Measurements from ENCODE around the gene SRGAP2C.
"Not testable (repeated sequence)": the region's sequence is repeated elsewhere in the genome, so short reads cannot be mapped to it uniquely, and the experiment has no call there.

Gene SRGAP2C

DNA sequence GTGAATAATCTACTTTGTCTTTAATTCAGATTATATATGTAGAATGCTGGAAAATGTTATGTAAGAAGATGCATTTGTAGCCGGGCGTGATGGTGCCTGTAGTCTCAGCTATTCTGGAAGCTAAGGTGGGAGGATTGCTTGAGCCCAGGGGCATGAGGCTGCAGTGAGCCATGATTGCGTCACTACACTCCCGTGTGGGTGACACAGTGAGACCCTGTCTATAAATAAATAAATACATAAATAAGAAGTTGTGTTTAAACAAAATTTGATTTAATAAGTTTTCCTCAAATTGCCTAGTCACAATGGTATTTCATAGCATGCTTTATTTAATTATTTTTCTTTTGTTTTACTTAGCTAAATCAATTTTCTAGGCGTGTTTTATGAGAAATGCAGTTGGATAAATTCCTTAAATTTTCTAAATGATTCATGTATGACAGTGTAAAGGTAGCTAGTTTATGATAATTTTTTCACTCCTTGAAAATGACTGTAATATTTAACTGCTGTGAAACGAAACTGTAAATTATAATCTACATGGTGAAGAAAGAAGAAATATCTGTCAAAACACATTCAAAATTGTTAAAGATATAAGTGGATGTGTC, 232.6 kb downstream of the SRGAP2C start:
- no peaks in the 10 kb centered on the region for H3K36me3 ChIP-seq (replicated peaks)
- H3K4me1 ChIP-seq = no peaks in the 10 kb centered on the region
- in situ Hi-C loops (cut with MboI; ENCODE audit: low sequenced_read_pairs) = no loop called here
- no peak overlapping the region for H3K4me3 ChIP-seq
- no peak for DNase-seq (ENCODE audit: low spot score in 2 of 2)
- H3K27me3 ChIP-seq (ENCODE audit: low read depth) = no peaks in the 10 kb centered on the region
- H3K9me3 ChIP-seq = no peaks in the 10 kb centered on the region

DNA sequence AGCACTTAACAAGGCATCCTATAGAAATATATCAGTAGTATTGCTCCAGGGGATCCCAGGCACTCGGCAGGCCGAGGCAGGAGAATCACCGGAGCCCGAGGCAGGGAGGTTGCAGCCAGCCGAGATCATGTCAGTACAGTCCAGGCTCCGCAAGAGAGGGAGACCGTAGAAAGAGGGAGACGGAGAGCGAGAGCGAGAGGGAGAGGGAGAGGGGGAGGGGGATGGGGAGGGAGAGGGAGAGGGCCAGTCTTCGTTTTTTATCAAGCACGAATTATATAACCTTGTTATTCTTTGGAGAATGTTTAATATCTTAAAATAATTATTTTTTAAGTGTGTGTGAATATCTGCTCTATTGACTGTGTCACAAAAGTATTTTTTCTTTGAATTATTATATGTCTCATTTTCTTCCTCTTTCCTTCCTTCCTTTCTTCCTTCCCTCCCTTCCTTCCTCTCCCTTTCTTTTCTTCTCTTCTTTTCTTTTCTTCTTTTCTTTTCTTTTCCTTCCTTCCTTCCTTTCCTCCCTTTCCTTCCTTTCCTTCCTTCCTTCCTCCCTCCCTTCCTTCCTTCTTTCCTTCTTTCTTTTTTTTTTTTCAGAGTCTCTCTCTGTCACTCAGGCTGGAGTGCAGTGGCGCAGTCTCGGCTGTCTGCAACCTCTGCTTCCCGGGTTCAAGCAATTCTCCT, 233.7 kb downstream of the SRGAP2C start:
- Histone ChIP-seq H3K9me3 (no peaks in the 10 kb centered on the region), H3K4me1 (no peaks in the 10 kb centered on the region), H3K36me3 (replicated peaks) (no peaks in the 10 kb centered on the region), H3K4me3 (no peak overlapping the region), H3K27me3 (ENCODE audit: low read depth) (no peaks in the 10 kb centered on the region)
- DNase-seq (ENCODE audit: low spot score in 2 of 2) = no peak
- in situ Hi-C loops (cut with MboI; ENCODE audit: low sequenced_read_pairs) = no loop called here

DNA sequence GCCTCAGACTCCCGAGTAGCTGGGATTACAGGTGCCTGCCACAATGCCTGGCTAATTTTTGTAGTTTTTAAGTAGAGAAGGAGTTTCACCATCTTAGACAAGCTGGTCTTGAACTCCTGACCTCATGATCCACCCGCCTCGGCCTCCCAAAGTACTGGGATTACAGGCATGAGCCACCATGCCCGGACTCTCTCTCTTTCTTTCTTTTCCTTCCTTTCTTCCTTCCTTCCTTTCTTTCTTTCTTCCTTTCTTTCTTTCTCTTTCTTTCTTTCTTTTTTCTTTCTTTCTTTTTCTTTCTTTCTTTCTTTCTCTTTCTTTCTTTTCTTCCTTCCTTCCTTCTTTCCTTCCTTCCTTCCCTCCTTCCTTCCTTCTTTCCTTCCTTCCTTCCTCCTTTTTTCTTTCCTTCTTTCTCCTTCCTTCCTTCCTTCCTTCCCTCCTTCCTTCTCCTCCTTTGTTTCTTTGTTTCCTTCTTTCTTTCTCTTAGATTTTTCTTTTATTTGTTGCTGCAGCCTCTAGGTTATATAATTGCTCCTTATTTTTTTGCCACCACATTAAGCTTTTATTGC, 234.4 kb downstream of the SRGAP2C start:
- DNase-seq (ENCODE audit: low spot score in 2 of 2); H3K9me3 ChIP-seq; H3K36me3 ChIP-seq (replicated peaks); H3K4me3 ChIP-seq; H3K4me1 ChIP-seq; in situ Hi-C loops (cut with MboI; ENCODE audit: low sequenced_read_pairs); H3K27me3 ChIP-seq (ENCODE audit: low read depth): not testable (repeated sequence)

DNA sequence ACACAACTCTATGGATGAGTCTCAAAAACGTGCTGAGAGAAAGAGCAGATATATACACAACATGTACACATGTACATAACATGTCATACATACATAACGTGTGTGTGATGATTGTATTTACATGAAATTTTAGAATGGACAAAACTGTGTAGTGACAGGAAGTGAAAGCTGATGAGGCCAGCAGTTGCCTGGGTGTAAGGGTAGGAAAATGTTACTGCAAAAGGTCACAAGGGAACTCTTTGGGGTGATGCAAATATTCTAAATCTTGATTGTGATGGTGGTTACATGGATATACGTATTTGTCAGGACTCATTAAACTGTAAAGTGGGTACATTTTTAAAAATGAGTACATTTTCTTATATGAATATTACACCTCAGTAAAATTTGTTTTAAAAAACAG, 236.7 kb downstream of the SRGAP2C start:
- H3K9me3 ChIP-seq; H3K4me1 ChIP-seq; H3K36me3 ChIP-seq (replicated peaks); in situ Hi-C loops (cut with MboI; ENCODE audit: low sequenced_read_pairs); H3K4me3 ChIP-seq; DNase-seq (ENCODE audit: low spot score in 2 of 2); H3K27me3 ChIP-seq (ENCODE audit: low read depth): not testable (repeated sequence)

DNA sequence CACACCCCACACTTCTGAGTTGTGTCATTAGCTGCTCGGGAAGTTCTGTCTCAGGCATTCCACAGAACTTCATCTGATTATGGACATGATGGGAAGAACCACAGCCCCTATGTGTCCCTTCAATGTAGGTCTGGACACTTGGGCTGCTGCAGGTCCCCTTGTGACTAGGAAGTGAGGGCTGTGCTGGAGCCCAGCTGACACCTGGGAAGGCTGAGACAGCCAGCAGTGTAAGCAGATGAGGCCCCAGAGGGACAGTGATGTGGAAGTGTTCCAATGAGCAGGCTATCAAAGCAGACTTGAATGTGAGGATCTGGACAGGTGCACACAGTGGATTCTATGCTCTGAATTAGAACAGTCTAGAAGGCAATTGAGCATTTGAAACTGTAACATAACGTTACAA, 239.2 kb downstream of the SRGAP2C start:
- in situ Hi-C loops (cut with MboI; ENCODE audit: low sequenced_read_pairs); H3K36me3 ChIP-seq (replicated peaks); H3K27me3 ChIP-seq (ENCODE audit: low read depth); H3K4me1 ChIP-seq; H3K4me3 ChIP-seq; DNase-seq (ENCODE audit: low spot score in 2 of 2); H3K9me3 ChIP-seq: not testable (repeated sequence)

DNA sequence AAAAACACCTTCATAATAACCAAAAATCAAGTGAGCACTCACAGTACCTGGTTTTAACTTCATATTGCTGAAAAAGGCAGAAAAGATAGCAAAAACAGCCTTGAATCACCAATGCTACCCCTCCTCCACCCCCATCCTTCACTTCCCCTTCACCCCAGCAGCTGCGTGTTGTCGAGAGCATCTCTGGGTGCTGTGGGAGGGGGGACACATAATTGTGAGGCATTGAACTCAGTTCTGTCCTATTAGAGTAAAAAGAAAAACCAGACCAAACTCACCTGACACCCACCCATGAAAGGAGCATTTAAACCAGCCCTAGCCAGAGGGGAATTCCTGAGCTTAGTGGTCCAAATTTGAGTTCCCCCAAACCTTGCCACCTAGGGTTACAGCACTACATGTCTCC, 248.7 kb downstream of the SRGAP2C start:
- H3K9me3 ChIP-seq; H3K4me1 ChIP-seq; DNase-seq (ENCODE audit: low spot score in 2 of 2); in situ Hi-C loops (cut with MboI; ENCODE audit: low sequenced_read_pairs); H3K27me3 ChIP-seq (ENCODE audit: low read depth); H3K36me3 ChIP-seq (replicated peaks); H3K4me3 ChIP-seq: not testable (repeated sequence)

DNA sequence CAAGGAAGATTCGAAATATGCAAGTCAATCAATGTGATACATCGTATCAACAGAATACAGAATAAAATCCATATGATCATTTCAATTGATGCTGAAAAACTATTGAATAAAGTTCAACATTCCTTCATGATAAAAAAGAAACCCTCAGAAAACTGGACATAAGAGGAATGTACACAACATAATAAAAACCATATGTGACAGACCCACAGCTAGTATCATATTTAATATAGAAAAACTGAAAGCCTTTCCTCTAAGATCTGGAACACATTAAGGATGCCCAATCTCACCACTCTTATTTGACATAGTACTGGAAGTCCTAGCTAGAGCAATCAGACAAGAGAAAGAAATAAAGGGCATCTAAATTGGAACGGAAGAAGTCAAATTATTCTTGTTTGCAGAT, 254.1 kb downstream of the SRGAP2C start:
- DNase-seq (ENCODE audit: low spot score in 2 of 2) = not testable (repeated sequence)

DNA sequence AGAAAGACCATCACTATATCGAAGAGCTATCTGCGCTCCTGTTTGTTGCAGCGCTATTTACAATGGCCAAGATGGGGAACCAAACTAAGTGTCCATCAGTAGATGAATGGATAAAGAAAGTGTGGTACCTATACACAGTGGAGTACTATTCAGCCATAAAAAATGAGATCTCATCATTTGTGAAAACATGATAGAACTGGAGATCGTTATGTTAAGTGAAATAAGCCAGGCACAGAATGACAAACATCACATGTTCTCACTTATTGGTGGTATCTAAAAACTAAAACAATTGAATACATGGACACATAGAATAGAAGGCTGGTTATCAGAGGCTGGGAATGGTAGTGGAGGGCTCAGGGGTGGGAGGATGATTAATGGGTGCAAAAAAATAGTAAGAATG, 256.2 kb downstream of the SRGAP2C start:
- in situ Hi-C loops (cut with MboI; ENCODE audit: low sequenced_read_pairs) = no loop called here
- H3K4me1 ChIP-seq = no peaks in the 10 kb centered on the region
- no peaks in the 10 kb centered on the region for H3K27me3 ChIP-seq (ENCODE audit: low read depth)
- H3K4me3 ChIP-seq = no peak overlapping the region
- DNase-seq (ENCODE audit: low spot score in 2 of 2) = no peak
- H3K9me3 ChIP-seq = no peaks in the 10 kb centered on the region
- H3K36me3 ChIP-seq (replicated peaks) = no peaks in the 10 kb centered on the region

More for the DNA sequence above, 254.1 kb downstream of the SRGAP2C start:
- H3K9me3 ChIP-seq; H3K4me1 ChIP-seq; H3K36me3 ChIP-seq (replicated peaks); H3K27me3 ChIP-seq (ENCODE audit: low read depth); H3K4me3 ChIP-seq: not testable (repeated sequence)
- in situ Hi-C loops (cut with MboI; ENCODE audit: low sequenced_read_pairs) = loop anchor here (5.0 kb wide), 1 partner anchor 38 kb away; no protein-coding TSS in a partner anchor

All from HAP-1 (cell line).